Measurements from ENCODE around the gene AK8.

- TF ChIP-seq CTCF (IDR thresholded peaks at IDR 0.05) = no peak
- TF ChIP-seq POLR2A (IDR thresholded peaks at IDR 0.05) = no peak
Measured at GRCh38 chr9:132923346-132923902, 45.3 kb upstream of the AK8 start.

All from body of pancreas (tissue), 4 donors.